Heart left ventricle (tissue), 13 donors: Measurements from ENCODE around the gene ZNF681.

Experiments used
- POLR2A ChIP-seq, 2 donors: fragments of 450-650 bp; IDR thresholded peaks; one replicate each; pipeline ENCODE4 v1.6.1; 2017; ENCODE audit warnings: antibody characterized with exemption in 2 of 2, mild to moderate bottlenecking in 2 of 2, moderate library complexity in 2 of 2
- TF ChIP-seq, protein P1 (sequence below), 12 donors: fragments of 200-600 bp; sonication (generic) in 4 of 12; IDR thresholded peaks; one replicate each; pipeline versions ENCODE4 v1.5.0 to v1.8.0; 2018 to 2022; ENCODE audit warnings: antibody characterized with exemption in 12 of 12, mild to moderate bottlenecking in 5 of 12
- donor health status: ischemic (EF 13 %, LVEDD 7.1; RV severe dilation, severe dysfunction).
- donor health status: DM: no; HTN: yes; CAD: no.
- donor health status: DM: no; HTN: no; CAD: no.
- donor health status: ischemic (EF 25% LVEDD 6.9; RV normal size, moderate dysfunction).
- donor health status: ischemic (EF 25% LVEDD 5.7; RV mildly dilated, moderate dysfunction).
- donor health status: ischemic (EF 35%, LVEDD 5.7; RV mildly dilated, moderate dysfunction).
- donor health status: nonischemic (EF 11% LVEDD 7.7; RV severe dilation, severe dysfunction).
- donor health status: DM: yes; HTN: yes; CAD: no.
- donor health status: PGD.
- donor health status: ischemic (EF 29% LVEDD 5.4; RV normal size, mild dysfunction).
- donor health status: nonischemic (EF 23%, LVEDD 6.1; RV moderate dilation, normal function).

DNA sequence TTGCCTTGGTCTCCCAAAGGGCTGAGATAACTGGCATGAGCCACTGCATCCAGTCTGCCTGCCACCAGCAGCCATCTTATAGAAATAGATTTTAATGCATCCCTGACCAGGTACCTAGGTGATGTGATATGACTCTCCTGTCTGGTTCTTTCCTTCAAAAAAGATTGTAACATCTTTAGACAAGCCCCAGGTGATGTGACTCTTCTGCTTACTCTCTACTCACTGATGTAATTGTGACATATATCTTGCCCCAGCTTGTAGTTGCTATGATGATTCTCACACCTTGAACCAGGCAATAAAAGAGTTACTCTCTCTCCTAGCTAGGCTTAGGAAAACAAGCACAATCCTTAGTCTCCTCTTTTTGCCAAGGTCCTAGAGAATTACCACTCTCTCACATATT, 30.6 kb upstream of the ZNF681 start:
- TF ChIP-seq, protein P1, sequence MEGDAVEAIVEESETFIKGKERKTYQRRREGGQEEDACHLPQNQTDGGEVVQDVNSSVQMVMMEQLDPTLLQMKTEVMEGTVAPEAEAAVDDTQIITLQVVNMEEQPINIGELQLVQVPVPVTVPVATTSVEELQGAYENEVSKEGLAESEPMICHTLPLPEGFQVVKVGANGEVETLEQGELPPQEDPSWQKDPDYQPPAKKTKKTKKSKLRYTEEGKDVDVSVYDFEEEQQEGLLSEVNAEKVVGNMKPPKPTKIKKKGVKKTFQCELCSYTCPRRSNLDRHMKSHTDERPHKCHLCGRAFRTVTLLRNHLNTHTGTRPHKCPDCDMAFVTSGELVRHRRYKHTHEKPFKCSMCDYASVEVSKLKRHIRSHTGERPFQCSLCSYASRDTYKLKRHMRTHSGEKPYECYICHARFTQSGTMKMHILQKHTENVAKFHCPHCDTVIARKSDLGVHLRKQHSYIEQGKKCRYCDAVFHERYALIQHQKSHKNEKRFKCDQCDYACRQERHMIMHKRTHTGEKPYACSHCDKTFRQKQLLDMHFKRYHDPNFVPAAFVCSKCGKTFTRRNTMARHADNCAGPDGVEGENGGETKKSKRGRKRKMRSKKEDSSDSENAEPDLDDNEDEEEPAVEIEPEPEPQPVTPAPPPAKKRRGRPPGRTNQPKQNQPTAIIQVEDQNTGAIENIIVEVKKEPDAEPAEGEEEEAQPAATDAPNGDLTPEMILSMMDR (IDR thresholded peaks at IDR 0.05) = no peak
- TF ChIP-seq POLR2A (IDR thresholded peaks at IDR 0.05) = no peak
